Transverse colon (tissue), 4 donors: Measurements from ENCODE around the gene ARL11.

ENCODE experiments used
- CTCF ChIP-seq, 5 experiments: fragments of 200-600 bp in 3 of 5; fragments of 450-650 bp in 2 of 5; sonication (generic) in 3 of 5; IDR thresholded peaks; 1 replicate in 2 of 5; 2 replicates in 3 of 5; pipeline ENCODE4 v1.5.1; 2016 to 2017; ENCODE audit warnings: antibody characterized with exemption in 5 of 5, inconsistent platforms in 3 of 5, mild to moderate bottlenecking in 2 of 5, moderate library complexity in 1 of 5
- POLR2A ChIP-seq: fragments of 450-650 bp; IDR thresholded peaks from one replicate; pipeline ENCODE4 v1.6.1; 2016; ENCODE audit warnings: antibody characterized with exemption, mild to moderate bottlenecking, moderate library complexity
- POLR2AphosphoS5 ChIP-seq, 3 donors: sonication (generic); formaldehyde crosslinking; IDR thresholded peaks; one replicate each; pipeline ENCODE4 v1.6.1; 2016; ENCODE audit warnings: antibody characterized with exemption in 3 of 3

- TF ChIP-seq POLR2AphosphoS5 (IDR thresholded peaks at IDR 0.05) (no peak), CTCF (IDR thresholded peaks at IDR 0.05) (no peak), POLR2A (no peak)
Observed at GRCh38 chr13:49580980-49581680, 47.2 kb upstream of the ARL11 start.
